Ureter (tissue), 1 donor: Measurements from ENCODE around the gene BUB3. TPM values are rescaled to one million over a fixed set of nuclear protein-coding genes. Genes with fewer than 3 reads are reported as not detected.

ENCODE experiments used
- DNase-seq: peaks from one replicate; pipeline ENCODE4 v3.0.0-alpha.2; 2020; ENCODE audit warnings: low spot score
- total RNA-seq: library from RNA; stranded (reverse); gene quantifications from one replicate; pipeline ENCODE4 v1.2.4, GENCODE V29; 2023
- donor health status: DM: yes; HTN: yes; CAD: no.

The BUB3 gene
- total RNA-seq, 1 donor from 2014 or later = 72.5 TPM

GRCh38 chr10:123141791-123142700, 12.2 kb upstream of the BUB3 start:
- no peak for DNase-seq

- no peak for DNase-seq
Measured at GRCh38 chr10:123142701-123143161, 11.5 kb upstream of the BUB3 start.

- no peak for DNase-seq
Measured at GRCh38 chr10:123143162-123143824, 10.9 kb upstream of the BUB3 start.

GRCh38 chr10:123143825-123144168, 10.4 kb upstream of the BUB3 start:
- DNase-seq = no peak

GRCh38 chr10:123144697-123145541, 9.3 kb upstream of the BUB3 start:
- no peak for DNase-seq

- DNase-seq = no peak
Measured at GRCh38 chr10:123145542-123146012, 8.6 kb upstream of the BUB3 start.

- DNase-seq = no peak
Measured at GRCh38 chr10:123146013-123146893, 7.9 kb upstream of the BUB3 start.

- DNase-seq = no peak
Measured at GRCh38 chr10:123146894-123147634, 7.1 kb upstream of the BUB3 start.

GRCh38 chr10:123147635-123148413, 6.4 kb upstream of the BUB3 start, which contains the start of gene HMX2:
Gene HMX2, plus strand, starts transcription at chr10:123148136. Its CDS starts 243 bp downstream, at chr10:123148379.
- no peak for DNase-seq

- no peak for DNase-seq
Measured at GRCh38 chr10:123148414-123149161, 5.6 kb upstream of the BUB3 start.

- DNase-seq = no peak
Measured at GRCh38 chr10:123149162-123149567, 5.0 kb upstream of the BUB3 start.

- DNase-seq = no peak
Measured at GRCh38 chr10:123149568-123150270, 4.5 kb upstream of the BUB3 start.

- no peak for DNase-seq
Measured at GRCh38 chr10:123150271-123150985, 3.8 kb upstream of the BUB3 start.

GRCh38 chr10:123150986-123151736, 3.0 kb upstream of the BUB3 start:
- DNase-seq = no peak

GRCh38 chr10:123151737-123152135, 2.5 kb upstream of the BUB3 start:
- no peak for DNase-seq

- DNase-seq = no peak
Measured at GRCh38 chr10:123153486-123154091, 613 bp upstream of the BUB3 start.
